ENCODE measurements around the gene DNAJA2. TPM values are rescaled to one million over a fixed set of nuclear protein-coding genes. Genes with fewer than 3 reads are reported as not detected.
A peak's percentile ranks its signal among the peaks of the same experiment; 100 is the strongest.

DNAJA2 gene
- total RNA-seq, 2 donors from 2014 or later, result 73.8 to 74.9 TPM

- DNase-seq (no peak), ATAC-seq (no peak)
- no peak overlapping the region for H3K4me3 Mint-ChIP-seq
- peaks cover 4% of the 10 kb centered on the region for H3K27me3 Mint-ChIP-seq
- H3K36me3 Mint-ChIP-seq (ENCODE audit: low read depth), result peaks cover 2% of the 10 kb centered on the region
- no peaks in the 10 kb centered on the region for H3K4me1 Mint-ChIP-seq
- no peaks in the 10 kb centered on the region for H3K9me3 ChIP-seq (ENCODE audit: control insufficient read depth, low read length, poor library complexity, severe bottlenecking)
- no peak overlapping the region for H3K27ac Mint-ChIP-seq
Observed at GRCh38 chr16:46930861-46931260, 42.6 kb downstream of the DNAJA2 start.

- DNase-seq, result peak; percentile 45 to 60 (median 53)
- peak; percentile 89 for ATAC-seq
- no peaks in the 10 kb centered on the region for H3K4me1 Mint-ChIP-seq
Observed at GRCh38 chr16:46929378-46930332, 43.8 kb downstream of the DNAJA2 start.

GRCh38 chr16:46928811-46929210, 44.7 kb downstream of the DNAJA2 start:
- ATAC-seq, result no peak
- Mint-ChIP-seq H3K4me1 (no peaks in the 10 kb centered on the region), H3K27me3 (peaks cover 4% of the 10 kb centered on the region), H3K36me3 (ENCODE audit: low read depth) (peaks cover 2% of the 10 kb centered on the region), H3K4me3 (no peak overlapping the region), H3K27ac (no peak overlapping the region)
- no peaks in the 10 kb centered on the region for H3K9me3 ChIP-seq (ENCODE audit: control insufficient read depth, low read length, poor library complexity, severe bottlenecking)
- no peak for DNase-seq

More at GRCh38 chr16:46929378-46930332, 43.8 kb downstream of the DNAJA2 start:
- Mint-ChIP-seq H3K27me3 (peaks cover 4% of the 10 kb centered on the region), H3K36me3 (ENCODE audit: low read depth) (peaks cover 2% of the 10 kb centered on the region), H3K4me3 (no peak overlapping the region), H3K27ac (no peak overlapping the region)
- no peaks in the 10 kb centered on the region for H3K9me3 ChIP-seq (ENCODE audit: control insufficient read depth, low read length, poor library complexity, severe bottlenecking)

GRCh38 chr16:46927273-46927672, 46.2 kb downstream of the DNAJA2 start:
- no peaks in the 10 kb centered on the region for H3K9me3 ChIP-seq (ENCODE audit: control insufficient read depth, low read length, poor library complexity, severe bottlenecking)
- Mint-ChIP-seq H3K36me3 (ENCODE audit: low read depth) (peaks cover 2% of the 10 kb centered on the region), H3K27ac (no peak overlapping the region), H3K4me1 (no peaks in the 10 kb centered on the region), H3K27me3 (peaks cover 4% of the 10 kb centered on the region), H3K4me3 (no peak overlapping the region)
- DNase-seq, result no peak
- no peak for ATAC-seq

- Mint-ChIP-seq H3K36me3 (ENCODE audit: low read depth) (peaks cover 2% of the 10 kb centered on the region), H3K27me3 (peaks cover 4% of the 10 kb centered on the region), H3K4me1 (no peaks in the 10 kb centered on the region), H3K4me3 (no peak overlapping the region), H3K27ac (no peak overlapping the region)
- no peaks in the 10 kb centered on the region for H3K9me3 ChIP-seq (ENCODE audit: control insufficient read depth, low read length, poor library complexity, severe bottlenecking)
- no peak for DNase-seq
- ATAC-seq, result no peak
Observed at GRCh38 chr16:46926470-46927225, 46.8 kb downstream of the DNAJA2 start.

GRCh38 chr16:46924402-46924801, 49.1 kb downstream of the DNAJA2 start:
- Mint-ChIP-seq H3K27ac (no peak overlapping the region), H3K4me1 (peaks cover 4% of the 10 kb centered on the region), H3K36me3 (ENCODE audit: low read depth) (peaks cover 5% of the 10 kb centered on the region), H3K27me3 (peaks cover 4% of the 10 kb centered on the region), H3K4me3 (no peak overlapping the region)
- H3K9me3 ChIP-seq (ENCODE audit: control insufficient read depth, low read length, poor library complexity, severe bottlenecking), result no peaks in the 10 kb centered on the region
- ATAC-seq, result no peak
- DNase-seq, result no peak

- ATAC-seq, result no peak
- Mint-ChIP-seq H3K27me3 (peaks cover 4% of the 10 kb centered on the region), H3K4me1 (peaks cover 8% of the 10 kb centered on the region), H3K4me3 (no peak overlapping the region), H3K36me3 (ENCODE audit: low read depth) (peaks cover 3% of the 10 kb centered on the region), H3K27ac (no peak overlapping the region)
- no peaks in the 10 kb centered on the region for H3K9me3 ChIP-seq (ENCODE audit: control insufficient read depth, low read length, poor library complexity, severe bottlenecking)
- DNase-seq, result no peak
Observed at GRCh38 chr16:46923513-46924295, 49.8 kb downstream of the DNAJA2 start.

GRCh38 chr16:46922239-46922638, 51.2 kb downstream of the DNAJA2 start:
- H3K4me1 Mint-ChIP-seq, result peaks cover 12% of the 10 kb centered on the region
- no peak for ATAC-seq
- no peak overlapping the region for H3K27ac Mint-ChIP-seq
- no peaks in the 10 kb centered on the region for H3K9me3 ChIP-seq (ENCODE audit: control insufficient read depth, low read length, poor library complexity, severe bottlenecking)
- DNase-seq, result no peak
- peaks cover 3% of the 10 kb centered on the region for H3K36me3 Mint-ChIP-seq (ENCODE audit: low read depth)
- peaks cover 2% of the 10 kb centered on the region for H3K27me3 Mint-ChIP-seq
- no peak overlapping the region for H3K4me3 Mint-ChIP-seq

GRCh38 chr16:46920402-46921068, 52.9 kb downstream of the DNAJA2 start:
- no peak overlapping the region for H3K27ac Mint-ChIP-seq
- peaks cover 12% of the 10 kb centered on the region for H3K4me1 Mint-ChIP-seq
- DNase-seq (no peak), ATAC-seq (no peak)
- no peak overlapping the region for H3K4me3 Mint-ChIP-seq
- no peaks in the 10 kb centered on the region for H3K27me3 Mint-ChIP-seq
- no peaks in the 10 kb centered on the region for H3K9me3 ChIP-seq (ENCODE audit: control insufficient read depth, low read length, poor library complexity, severe bottlenecking)
- peaks cover 3% of the 10 kb centered on the region for H3K36me3 Mint-ChIP-seq (ENCODE audit: low read depth)

- peaks cover 12% of the 10 kb centered on the region for H3K4me1 Mint-ChIP-seq
- ATAC-seq, result peak; percentile 57
- H3K27ac Mint-ChIP-seq, result no peak overlapping the region
Observed at GRCh38 chr16:46918905-46919792, 54.3 kb downstream of the DNAJA2 start.

GRCh38 chr16:46918400-46918799, 55.1 kb downstream of the DNAJA2 start:
- Mint-ChIP-seq H3K4me3 (no peak overlapping the region), H3K27ac (no peak overlapping the region), H3K27me3 (no peaks in the 10 kb centered on the region), H3K4me1 (peaks cover 12% of the 10 kb centered on the region), H3K36me3 (ENCODE audit: low read depth) (peaks cover 3% of the 10 kb centered on the region)
- H3K9me3 ChIP-seq (ENCODE audit: control insufficient read depth, low read length, poor library complexity, severe bottlenecking), result no peaks in the 10 kb centered on the region
- DNase-seq (no peak), ATAC-seq (peak; percentile 5)

More at GRCh38 chr16:46918905-46919792, 54.3 kb downstream of the DNAJA2 start:
- no peak for DNase-seq
- Mint-ChIP-seq H3K27me3 (no peaks in the 10 kb centered on the region), H3K36me3 (ENCODE audit: low read depth) (peaks cover 3% of the 10 kb centered on the region), H3K4me3 (no peak overlapping the region)
- no peaks in the 10 kb centered on the region for H3K9me3 ChIP-seq (ENCODE audit: control insufficient read depth, low read length, poor library complexity, severe bottlenecking)

- H3K36me3 Mint-ChIP-seq (ENCODE audit: low read depth), result peaks cover 3% of the 10 kb centered on the region
- H3K4me3 Mint-ChIP-seq, result no peak overlapping the region
- DNase-seq, result no peak
- no peak for ATAC-seq
- H3K4me1 Mint-ChIP-seq, result peaks cover 12% of the 10 kb centered on the region
- no peaks in the 10 kb centered on the region for H3K27me3 Mint-ChIP-seq
- H3K9me3 ChIP-seq (ENCODE audit: control insufficient read depth, low read length, poor library complexity, severe bottlenecking), result no peaks in the 10 kb centered on the region
- no peak overlapping the region for H3K27ac Mint-ChIP-seq
Observed at GRCh38 chr16:46916980-46917379, 56.5 kb downstream of the DNAJA2 start.
